Neural cell (in vitro differentiated cells): ENCODE results near the gene LMF2. TPM values are rescaled to one million over a fixed set of nuclear protein-coding genes. Genes with fewer than 3 reads are reported as not detected.

ENCODE experiments used
- H2AFZ ChIP-seq: fragments of 200-600, 300-800 bp; sonication (generic), shearing (Covaris generic); 2 replicates; pipeline ENCODE4 v1.6.0; 2014; ENCODE audit warnings: low read depth, mild to moderate bottlenecking, antibody characterized with exemption, low read length, moderate library complexity
- H3F3A ChIP-seq: fragments of 200-600 bp; shearing (Covaris generic); 2 replicates; pipeline ENCODE4 v1.6.1; 2016; ENCODE audit warnings: mild to moderate bottlenecking, moderate library complexity, mixed read lengths, antibody characterized with exemption, low read length; ENCODE audit not compliant: insufficient read depth, poor library complexity, severe bottlenecking
- H3K27ac ChIP-seq: fragments of 200-600, 300-800 bp; sonication (generic), shearing (Covaris generic); 2 replicates; pipeline ENCODE4 v1.5.1; 2014; ENCODE audit warnings: mild to moderate bottlenecking, low read length, moderate library complexity
- H3K27me3 ChIP-seq: fragments of 300-800, 200-600 bp; sonication (generic), shearing (Covaris generic); 2 replicates; pipeline ENCODE4 v1.6.0; 2014; ENCODE audit warnings: mild to moderate bottlenecking, low read depth, low read length, moderate library complexity; ENCODE audit not compliant: insufficient read depth
- H3K36me3 ChIP-seq: fragments of 300-800, 200-600 bp; sonication (generic), shearing (Covaris generic); 2 replicates; pipeline ENCODE4 v1.5.1; 2014; ENCODE audit warnings: mild to moderate bottlenecking, antibody characterized with exemption, low read length, moderate library complexity; ENCODE audit not compliant: insufficient read depth
- H3K4me2 ChIP-seq: fragments of 300-800, 200-600 bp; sonication (generic), shearing (Covaris generic); 2 replicates; pipeline ENCODE4 v1.6.0; 2014; ENCODE audit warnings: mild to moderate bottlenecking, low read length
- H3K4me3 ChIP-seq: fragments of 300-800, 200-600 bp; sonication (generic), shearing (Covaris generic); 2 replicates; pipeline ENCODE4 v1.5.1; 2014; ENCODE audit warnings: mild to moderate bottlenecking, low read length, moderate library complexity
- H3K79me2 ChIP-seq: fragments of 200-600 bp; shearing (Covaris generic); replicated peaks from 2 replicates; pipeline ENCODE4 v1.6.0; 2014; ENCODE audit warnings: mild to moderate bottlenecking, low read length, moderate library complexity; ENCODE audit not compliant: insufficient read depth
- H3K9ac ChIP-seq: fragments of 300-800, 200-600 bp; sonication (generic), shearing (Covaris generic); 2 replicates; pipeline ENCODE4 v1.6.1; 2016; ENCODE audit warnings: mild to moderate bottlenecking, low read length, mixed read lengths
- H3K9me2 ChIP-seq: fragments of 200-600 bp; shearing (Covaris generic); 2 replicates; pipeline ENCODE4 v1.6.1; 2016; ENCODE audit warnings: mild to moderate bottlenecking, low read length, mixed read lengths; ENCODE audit not compliant: insufficient read depth
- H3K9me3 ChIP-seq: fragments of 200-600, 300-800 bp; sonication (generic), shearing (Covaris generic); 2 replicates; pipeline ENCODE4 v1.6.1; 2016; ENCODE audit warnings: mild to moderate bottlenecking, mixed run types, low read length, moderate library complexity, mixed read lengths
- H4K20me1 ChIP-seq: fragments of 200-600 bp; shearing (Covaris generic); 2 replicates; pipeline ENCODE4 v1.6.1; 2016; ENCODE audit warnings: mild to moderate bottlenecking, mixed run types; ENCODE audit not compliant: insufficient read depth
- EP300 ChIP-seq: fragments of 450-650 bp; conservative IDR thresholded peaks from 2 replicates; pipeline ENCODE4 v1.6.1; 2014; ENCODE audit warnings: antibody characterized with exemption, mild to moderate bottlenecking, moderate library complexity; ENCODE audit not compliant: poor library complexity, severe bottlenecking
- EZH2 ChIP-seq: fragments of 200-600, 300-800 bp; shearing (Covaris generic), sonication (generic); IDR thresholded peaks from 2 replicates; pipeline ENCODE4 v1.6.1; 2014; ENCODE audit warnings: antibody characterized with exemption, low read length, borderline replicate concordance, mild to moderate bottlenecking; ENCODE audit not compliant: insufficient read depth, poor library complexity, severe bottlenecking
- MXI1 ChIP-seq: fragments of 450-650 bp; conservative IDR thresholded peaks from 2 replicates; pipeline ENCODE4 v1.6.1; 2014; ENCODE audit warnings: antibody characterized with exemption, mild to moderate bottlenecking; ENCODE audit not compliant: poor library complexity, severe bottlenecking
- POLR2AphosphoS5 ChIP-seq: IDR thresholded peaks from 2 replicates; pipeline ENCODE4 v1.6.1; 2012
- RAD21 ChIP-seq: fragments of 450-650 bp; conservative IDR thresholded peaks from 2 replicates; pipeline ENCODE4 v1.6.1; 2014; ENCODE audit warnings: antibody characterized with exemption, mild to moderate bottlenecking, moderate library complexity
- SMC3 ChIP-seq: fragments of 450-650 bp; conservative IDR thresholded peaks from 2 replicates; pipeline ENCODE4 v1.6.1; 2014; ENCODE audit warnings: antibody characterized with exemption, mild to moderate bottlenecking, moderate library complexity; ENCODE audit not compliant: poor library complexity
- TAF1 ChIP-seq: IDR thresholded peaks from 2 replicates; pipeline ENCODE4 v1.6.1; 2012; ENCODE audit warnings: low read depth
- polyA plus RNA-seq: library from polyadenylated mRNA; depleted of rRNA; stranded (reverse); fragments of >200 nt; gene quantifications from 2 replicates; pipeline ENCODE4 v1.2.3, GENCODE V29; 2014
- TF ChIP-seq, protein P1 (sequence below): IDR thresholded peaks from 2 replicates; pipeline ENCODE4 v1.6.1; 2012; ENCODE audit warnings: borderline replicate concordance
- TF ChIP-seq, protein P2 (sequence below): fragments of 450-650 bp; IDR thresholded peaks from 2 replicates; pipeline ENCODE4 v1.5.1; 2014; ENCODE audit warnings: antibody characterized with exemption, mild to moderate bottlenecking, moderate library complexity; ENCODE audit not compliant: poor library complexity, severe bottlenecking

The LMF2 gene
- polyA plus RNA-seq, 1 donor from 2014 or later, result 76.5 TPM

- no peak for TF ChIP-seq TAF1
- TF ChIP-seq, protein P1, sequence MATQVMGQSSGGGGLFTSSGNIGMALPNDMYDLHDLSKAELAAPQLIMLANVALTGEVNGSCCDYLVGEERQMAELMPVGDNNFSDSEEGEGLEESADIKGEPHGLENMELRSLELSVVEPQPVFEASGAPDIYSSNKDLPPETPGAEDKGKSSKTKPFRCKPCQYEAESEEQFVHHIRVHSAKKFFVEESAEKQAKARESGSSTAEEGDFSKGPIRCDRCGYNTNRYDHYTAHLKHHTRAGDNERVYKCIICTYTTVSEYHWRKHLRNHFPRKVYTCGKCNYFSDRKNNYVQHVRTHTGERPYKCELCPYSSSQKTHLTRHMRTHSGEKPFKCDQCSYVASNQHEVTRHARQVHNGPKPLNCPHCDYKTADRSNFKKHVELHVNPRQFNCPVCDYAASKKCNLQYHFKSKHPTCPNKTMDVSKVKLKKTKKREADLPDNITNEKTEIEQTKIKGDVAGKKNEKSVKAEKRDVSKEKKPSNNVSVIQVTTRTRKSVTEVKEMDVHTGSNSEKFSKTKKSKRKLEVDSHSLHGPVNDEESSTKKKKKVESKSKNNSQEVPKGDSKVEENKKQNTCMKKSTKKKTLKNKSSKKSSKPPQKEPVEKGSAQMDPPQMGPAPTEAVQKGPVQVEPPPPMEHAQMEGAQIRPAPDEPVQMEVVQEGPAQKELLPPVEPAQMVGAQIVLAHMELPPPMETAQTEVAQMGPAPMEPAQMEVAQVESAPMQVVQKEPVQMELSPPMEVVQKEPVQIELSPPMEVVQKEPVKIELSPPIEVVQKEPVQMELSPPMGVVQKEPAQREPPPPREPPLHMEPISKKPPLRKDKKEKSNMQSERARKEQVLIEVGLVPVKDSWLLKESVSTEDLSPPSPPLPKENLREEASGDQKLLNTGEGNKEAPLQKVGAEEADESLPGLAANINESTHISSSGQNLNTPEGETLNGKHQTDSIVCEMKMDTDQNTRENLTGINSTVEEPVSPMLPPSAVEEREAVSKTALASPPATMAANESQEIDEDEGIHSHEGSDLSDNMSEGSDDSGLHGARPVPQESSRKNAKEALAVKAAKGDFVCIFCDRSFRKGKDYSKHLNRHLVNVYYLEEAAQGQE, result no peak
- no peak for TF ChIP-seq POLR2AphosphoS5
- Histone ChIP-seq H3K9me3 (no peaks in the 10 kb centered on the region), H3K79me2 (no peaks in the 10 kb centered on the region), H3F3A (no peaks in the 10 kb centered on the region), H3K9me2 (no peaks in the 10 kb centered on the region), H3K27ac (no peak overlapping the region), H3K27me3 (no peaks in the 10 kb centered on the region), H4K20me1 (no peaks in the 10 kb centered on the region), H3K36me3 (no peaks in the 10 kb centered on the region), H3K4me3 (no peak overlapping the region), H3K9ac (no peak overlapping the region), H2AFZ (no peak overlapping the region), H3K4me2 (no peak overlapping the region)
Observed at GRCh38 chr22:50550395-50550794, 42.9 kb upstream of the LMF2 start.

DNA sequence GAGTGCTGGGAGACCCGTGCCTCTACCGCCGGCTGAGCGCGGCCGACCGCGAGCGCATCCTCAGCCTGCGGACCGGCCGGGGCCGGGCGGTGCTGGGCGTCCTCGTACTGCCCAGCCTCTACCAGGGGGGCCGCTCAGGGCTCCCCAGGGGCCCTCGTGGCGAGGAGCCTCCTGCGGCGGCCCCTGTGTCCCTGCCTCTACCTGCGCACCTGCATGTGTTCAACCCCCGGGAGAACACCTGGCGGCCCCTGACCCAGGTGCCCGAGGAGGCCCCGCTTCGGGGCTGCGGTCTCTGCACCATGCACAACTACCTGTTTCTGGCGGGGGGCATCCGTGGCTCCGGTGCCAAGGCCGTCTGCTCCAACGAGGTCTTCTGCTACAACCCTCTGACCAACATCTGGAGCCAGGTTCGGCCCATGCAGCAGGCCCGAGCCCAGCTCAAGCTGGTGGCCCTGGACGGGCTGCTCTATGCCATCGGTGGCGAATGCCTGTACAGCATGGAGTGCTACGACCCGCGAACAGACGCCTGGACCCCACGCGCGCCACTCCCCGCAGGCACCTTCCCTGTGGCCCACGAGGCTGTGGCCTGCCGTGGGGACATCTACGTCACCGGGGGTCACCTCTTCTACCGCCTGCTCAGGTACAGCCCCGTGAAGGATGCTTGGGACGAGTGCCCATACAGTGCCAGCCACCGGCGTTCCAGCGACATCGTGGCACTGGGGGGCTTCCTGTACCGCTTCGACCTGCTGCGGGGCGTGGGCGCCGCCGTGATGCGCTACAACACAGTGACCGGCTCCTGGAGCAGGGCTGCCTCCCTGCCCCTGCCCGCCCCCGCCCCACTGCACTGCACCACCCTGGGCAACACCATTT is 41.7 kb upstream of the LMF2 start:
- no peak overlapping the region for H3K9ac ChIP-seq
- no peaks in the 10 kb centered on the region for H3K36me3 ChIP-seq
- peaks cover 7% of the 10 kb centered on the region for H3K27me3 ChIP-seq
- no peak overlapping the region for H2AFZ ChIP-seq
- no peaks in the 10 kb centered on the region for H4K20me1 ChIP-seq
- H3K4me3 ChIP-seq, result no peak overlapping the region
- H3K27ac ChIP-seq, result no peak overlapping the region
- TF ChIP-seq SMC3 (no peak), EZH2 (no peak), POLR2AphosphoS5 (no peak), RAD21 (no peak), MXI1 (no peak), EP300 (no peak), TAF1 (no peak)
- TF ChIP-seq, protein P1, result no peak
- TF ChIP-seq, protein P2, sequence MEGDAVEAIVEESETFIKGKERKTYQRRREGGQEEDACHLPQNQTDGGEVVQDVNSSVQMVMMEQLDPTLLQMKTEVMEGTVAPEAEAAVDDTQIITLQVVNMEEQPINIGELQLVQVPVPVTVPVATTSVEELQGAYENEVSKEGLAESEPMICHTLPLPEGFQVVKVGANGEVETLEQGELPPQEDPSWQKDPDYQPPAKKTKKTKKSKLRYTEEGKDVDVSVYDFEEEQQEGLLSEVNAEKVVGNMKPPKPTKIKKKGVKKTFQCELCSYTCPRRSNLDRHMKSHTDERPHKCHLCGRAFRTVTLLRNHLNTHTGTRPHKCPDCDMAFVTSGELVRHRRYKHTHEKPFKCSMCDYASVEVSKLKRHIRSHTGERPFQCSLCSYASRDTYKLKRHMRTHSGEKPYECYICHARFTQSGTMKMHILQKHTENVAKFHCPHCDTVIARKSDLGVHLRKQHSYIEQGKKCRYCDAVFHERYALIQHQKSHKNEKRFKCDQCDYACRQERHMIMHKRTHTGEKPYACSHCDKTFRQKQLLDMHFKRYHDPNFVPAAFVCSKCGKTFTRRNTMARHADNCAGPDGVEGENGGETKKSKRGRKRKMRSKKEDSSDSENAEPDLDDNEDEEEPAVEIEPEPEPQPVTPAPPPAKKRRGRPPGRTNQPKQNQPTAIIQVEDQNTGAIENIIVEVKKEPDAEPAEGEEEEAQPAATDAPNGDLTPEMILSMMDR, result no peak
- no peaks in the 10 kb centered on the region for H3F3A ChIP-seq
- H3K9me2 ChIP-seq, result no peaks in the 10 kb centered on the region
- no peaks in the 10 kb centered on the region for H3K79me2 ChIP-seq
- H3K4me2 ChIP-seq, result no peak overlapping the region
- no peaks in the 10 kb centered on the region for H3K9me3 ChIP-seq
